ENCODE data around the gene TTC7B.

Gene TTC7B

GRCh38 chr14:90743826-90744225 lies 72.4 kb downstream of the TTC7B start:
- DNase-seq (ENCODE audit: insufficient read length) = no peak
- no peak for FAIRE-seq
- TF ChIP-seq POLR2A (IDR thresholded peaks at IDR 0.05; ENCODE audit: low read depth, low read length) (no peak), TAF1 (IDR thresholded peaks at IDR 0.05; ENCODE audit: borderline replicate concordance, low read depth, low read length) (no peak), POLR2AphosphoS5 (IDR thresholded peaks at IDR 0.05; ENCODE audit: low read depth, low read length) (no peak)

GRCh38 chr14:90743425-90743824 lies 72.8 kb downstream of the TTC7B start:
- DNase-seq (ENCODE audit: insufficient read length) (no peak), FAIRE-seq (no peak)
- TF ChIP-seq POLR2A (IDR thresholded peaks at IDR 0.05; ENCODE audit: low read depth, low read length) = no peak
- no peak for TF ChIP-seq POLR2AphosphoS5 (IDR thresholded peaks at IDR 0.05; ENCODE audit: low read depth, low read length)
- TF ChIP-seq TAF1 (IDR thresholded peaks at IDR 0.05; ENCODE audit: borderline replicate concordance, low read depth, low read length) = no peak

- TF ChIP-seq TAF1 (IDR thresholded peaks at IDR 0.05; ENCODE audit: borderline replicate concordance, low read depth, low read length) = no peak
- no peak for TF ChIP-seq POLR2AphosphoS5 (IDR thresholded peaks at IDR 0.05; ENCODE audit: low read depth, low read length)
- TF ChIP-seq POLR2A (IDR thresholded peaks at IDR 0.05; ENCODE audit: low read depth, low read length) = no peak
- FAIRE-seq (no peak), DNase-seq (ENCODE audit: insufficient read length) (no peak)
Measured at GRCh38 chr14:90742729-90743128, 73.5 kb downstream of the TTC7B start.

- TF ChIP-seq POLR2AphosphoS5 (IDR thresholded peaks at IDR 0.05; ENCODE audit: low read depth, low read length) (no peak), TAF1 (IDR thresholded peaks at IDR 0.05; ENCODE audit: borderline replicate concordance, low read depth, low read length) (no peak), POLR2A (IDR thresholded peaks at IDR 0.05; ENCODE audit: low read depth, low read length) (no peak)
- DNase-seq (ENCODE audit: insufficient read length) (no peak), FAIRE-seq (no peak)
Measured at GRCh38 chr14:90742252-90742651, 74.0 kb downstream of the TTC7B start.

GRCh38 chr14:90741682-90741946 lies 74.6 kb downstream of the TTC7B start:
- TF ChIP-seq POLR2A (IDR thresholded peaks at IDR 0.05; ENCODE audit: low read depth, low read length) = no peak
- TF ChIP-seq TAF1 (IDR thresholded peaks at IDR 0.05; ENCODE audit: borderline replicate concordance, low read depth, low read length) = no peak
- TF ChIP-seq POLR2AphosphoS5 (IDR thresholded peaks at IDR 0.05; ENCODE audit: low read depth, low read length) = no peak
- DNase-seq (ENCODE audit: insufficient read length) (no peak), FAIRE-seq (no peak)

GRCh38 chr14:90740946-90741681 lies 75.1 kb downstream of the TTC7B start:
- no peak for TF ChIP-seq POLR2A (IDR thresholded peaks at IDR 0.05; ENCODE audit: low read depth, low read length)
- no peak for TF ChIP-seq TAF1 (IDR thresholded peaks at IDR 0.05; ENCODE audit: borderline replicate concordance, low read depth, low read length)
- TF ChIP-seq POLR2AphosphoS5 (IDR thresholded peaks at IDR 0.05; ENCODE audit: low read depth, low read length) = no peak
- DNase-seq (ENCODE audit: insufficient read length) (no peak), FAIRE-seq (no peak)

GRCh38 chr14:90740081-90740480 lies 76.1 kb downstream of the TTC7B start:
- FAIRE-seq (no peak), DNase-seq (ENCODE audit: insufficient read length) (no peak)
- no peak for TF ChIP-seq POLR2A (IDR thresholded peaks at IDR 0.05; ENCODE audit: low read depth, low read length)
- TF ChIP-seq POLR2AphosphoS5 (IDR thresholded peaks at IDR 0.05; ENCODE audit: low read depth, low read length) = no peak
- TF ChIP-seq TAF1 (IDR thresholded peaks at IDR 0.05; ENCODE audit: borderline replicate concordance, low read depth, low read length) = no peak

GRCh38 chr14:90739318-90740068 lies 76.7 kb downstream of the TTC7B start:
- FAIRE-seq = no peak
- DNase-seq (ENCODE audit: insufficient read length) = no peak

GRCh38 chr14:90733139-90733808 lies 83.0 kb downstream of the TTC7B start:
- TF ChIP-seq TAF1 (IDR thresholded peaks at IDR 0.05; ENCODE audit: borderline replicate concordance, low read depth, low read length) = no peak
- no peak for TF ChIP-seq POLR2AphosphoS5 (IDR thresholded peaks at IDR 0.05; ENCODE audit: low read depth, low read length)
- TF ChIP-seq POLR2A (IDR thresholded peaks at IDR 0.05; ENCODE audit: low read depth, low read length) = no peak
- DNase-seq (ENCODE audit: insufficient read length) = no peak
- FAIRE-seq = no peak

More at GRCh38 chr14:90739318-90740068, 76.7 kb downstream of the TTC7B start:
- no peak for TF ChIP-seq POLR2AphosphoS5 (IDR thresholded peaks at IDR 0.05; ENCODE audit: low read depth, low read length)

GRCh38 chr14:90732718-90733117 lies 83.5 kb downstream of the TTC7B start:
- no peak for TF ChIP-seq POLR2A (IDR thresholded peaks at IDR 0.05; ENCODE audit: low read depth, low read length)
- no peak for TF ChIP-seq TAF1 (IDR thresholded peaks at IDR 0.05; ENCODE audit: borderline replicate concordance, low read depth, low read length)
- no peak for TF ChIP-seq POLR2AphosphoS5 (IDR thresholded peaks at IDR 0.05; ENCODE audit: low read depth, low read length)
- FAIRE-seq (no peak), DNase-seq (ENCODE audit: insufficient read length) (no peak)

- no peak for DNase-seq (ENCODE audit: insufficient read length)
- FAIRE-seq = no peak
- TF ChIP-seq POLR2A (IDR thresholded peaks at IDR 0.05; ENCODE audit: low read depth, low read length) (no peak), TAF1 (IDR thresholded peaks at IDR 0.05; ENCODE audit: borderline replicate concordance, low read depth, low read length) (no peak), POLR2AphosphoS5 (IDR thresholded peaks at IDR 0.05; ENCODE audit: low read depth, low read length) (no peak)
Measured at GRCh38 chr14:90732139-90732538, 84.1 kb downstream of the TTC7B start.

- no peak for TF ChIP-seq POLR2AphosphoS5 (IDR thresholded peaks at IDR 0.05; ENCODE audit: low read depth, low read length)
- TF ChIP-seq TAF1 (IDR thresholded peaks at IDR 0.05; ENCODE audit: borderline replicate concordance, low read depth, low read length) = no peak
- no peak for TF ChIP-seq POLR2A (IDR thresholded peaks at IDR 0.05; ENCODE audit: low read depth, low read length)
- DNase-seq (ENCODE audit: insufficient read length) (no peak), FAIRE-seq (no peak)
Measured at GRCh38 chr14:90731487-90731886, 84.7 kb downstream of the TTC7B start.
